ENCODE results near the gene RIMBP3B.
"Not testable (repeated sequence)": the region's sequence is repeated elsewhere in the genome, so short reads cannot be mapped to it uniquely, and the experiment has no call there.

RIMBP3B gene

DNA sequence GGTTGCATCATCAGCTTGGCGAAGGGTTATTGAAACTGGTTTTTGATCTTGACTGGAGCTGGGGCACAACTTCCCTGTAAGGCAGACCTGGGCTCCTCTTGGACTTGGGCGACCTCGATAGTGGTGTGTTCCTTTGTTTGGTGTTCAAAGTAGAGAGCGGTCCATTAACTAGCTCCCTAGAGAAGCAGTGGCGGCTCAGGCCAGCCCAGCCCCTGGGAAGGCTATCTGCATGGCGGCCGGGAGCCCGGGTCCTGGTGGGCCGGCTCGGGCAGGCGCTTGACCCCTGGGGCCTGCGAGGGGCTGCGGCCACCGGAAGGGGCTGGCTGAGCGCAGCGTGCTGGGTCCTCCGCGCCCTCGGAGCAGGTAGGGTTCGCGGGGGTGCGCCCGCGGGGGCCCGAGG is 32.8 kb downstream of the RIMBP3B start:
- not testable (repeated sequence) for DNase-seq (ENCODE audit: low read depth)

DNA sequence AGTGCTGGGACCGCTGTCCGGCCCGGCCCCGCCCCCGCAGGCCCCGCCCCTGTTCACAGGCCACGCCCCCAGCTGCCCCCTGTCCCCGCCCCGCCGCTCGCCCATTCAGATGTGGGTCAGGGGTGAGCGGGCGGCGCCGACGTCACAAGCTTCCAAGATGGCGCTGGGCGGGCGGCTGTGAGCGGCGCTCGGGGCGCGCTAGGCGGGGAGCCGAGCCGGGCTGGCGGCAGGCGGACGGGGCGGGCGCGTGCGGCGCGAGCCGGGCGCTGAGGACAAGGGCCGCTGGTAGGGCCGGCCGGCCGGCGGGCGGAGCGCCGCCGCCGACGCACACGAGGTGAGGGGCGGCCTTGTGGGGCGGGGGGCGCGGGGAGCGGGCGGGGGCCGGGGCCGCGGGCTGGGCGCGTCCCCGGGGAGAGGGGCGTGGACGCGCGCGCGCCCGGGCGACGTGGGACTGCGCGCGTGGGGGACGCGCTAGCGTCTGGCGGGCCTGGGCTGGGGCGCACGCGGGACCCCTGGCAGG is 33.7 kb downstream of the RIMBP3B start, which contains the start of gene HIC2:
HIC2 (plus strand) TSS at position 145 of the 520 bp plus-strand sequence. CDS start 25,461 bp downstream, outside the sequence.
- DNase-seq (ENCODE audit: low read depth), result not testable (repeated sequence)

DNA sequence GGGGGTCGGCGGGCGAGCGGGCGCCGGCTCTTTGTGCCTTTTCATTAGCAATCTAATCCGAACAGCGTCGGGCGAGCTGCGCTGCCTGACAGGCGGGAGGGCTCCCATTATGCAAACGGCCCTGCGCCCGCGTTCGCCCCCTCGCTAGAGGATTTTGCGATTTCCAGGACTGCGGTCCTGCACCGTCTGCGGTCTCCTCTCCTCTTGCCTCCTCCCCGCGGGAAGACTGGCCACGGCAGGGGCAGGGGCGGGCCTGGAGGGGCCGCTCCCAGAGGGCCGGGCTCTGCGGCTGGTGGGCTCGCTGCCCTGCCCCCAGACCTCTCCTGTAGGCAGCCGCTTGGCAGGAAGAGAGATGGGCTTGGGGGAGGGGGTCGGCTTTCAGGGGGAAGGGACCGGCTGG is 34.3 kb downstream of the RIMBP3B start:
- DNase-seq (ENCODE audit: low read depth), result not testable (repeated sequence)

DNA sequence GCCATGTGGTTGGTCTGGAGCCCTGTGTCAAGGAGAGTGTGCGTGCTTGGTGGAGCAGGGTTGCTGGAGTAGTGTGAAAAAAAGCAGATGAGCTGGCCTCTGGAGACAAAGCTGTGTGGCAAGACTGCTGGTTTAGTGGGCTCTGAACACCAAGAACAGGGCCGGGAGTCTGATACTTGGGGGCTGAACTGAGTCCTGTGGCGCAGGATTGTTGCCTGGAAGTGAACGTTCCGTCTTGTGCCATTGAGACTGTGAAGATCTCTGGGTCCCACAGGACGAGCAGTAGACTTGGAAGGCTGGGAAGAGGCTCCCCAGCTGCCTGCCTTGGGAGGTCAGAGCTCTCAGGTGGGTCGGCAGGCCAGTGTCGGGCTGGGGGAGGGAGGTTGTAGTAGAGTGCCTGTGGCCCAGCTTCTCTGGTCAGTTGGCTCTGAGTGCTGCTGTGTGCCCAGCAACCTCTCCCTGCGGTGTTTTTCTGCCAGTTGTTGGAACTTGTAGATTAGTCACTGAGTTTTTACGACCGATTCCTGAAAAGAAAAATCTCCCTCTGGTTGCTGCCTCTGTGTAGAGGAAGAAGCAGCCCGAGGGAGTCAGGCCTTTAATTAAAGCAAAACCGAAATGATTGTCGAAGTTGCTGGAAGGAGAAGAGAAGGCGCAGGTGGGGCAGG is 35.6 kb downstream of the RIMBP3B start:
- not testable (repeated sequence) for DNase-seq (ENCODE audit: low read depth)

DNA sequence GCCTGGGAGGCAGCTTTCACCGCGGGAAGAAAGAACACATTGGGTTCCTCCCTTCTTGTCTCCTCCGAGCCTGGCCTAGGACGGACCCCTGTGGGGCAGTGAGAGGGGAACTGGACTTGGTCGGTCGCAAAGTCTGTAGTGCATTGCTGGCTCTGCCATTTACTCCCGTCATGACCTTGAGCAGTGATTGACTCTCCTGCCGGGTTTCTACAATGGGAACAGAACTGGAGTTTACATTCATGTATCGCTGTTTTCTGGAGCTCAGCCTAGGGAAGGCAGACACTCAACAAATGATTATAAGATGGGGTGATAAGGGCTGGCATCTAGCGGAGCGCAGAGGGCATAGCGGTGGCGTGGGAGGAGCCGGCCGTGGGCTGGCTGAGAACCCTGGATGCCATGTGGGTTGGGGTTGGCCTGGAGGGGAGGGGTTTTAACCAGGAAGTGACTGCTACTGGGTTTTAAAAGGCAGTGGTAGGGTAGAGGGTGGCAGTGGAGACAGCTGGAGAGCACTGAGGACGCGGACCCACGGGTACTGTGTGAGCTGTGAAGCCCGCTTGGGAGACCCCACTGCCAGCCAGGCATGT is 36.7 kb downstream of the RIMBP3B start:
- not testable (repeated sequence) for DNase-seq (ENCODE audit: low read depth)

DNA sequence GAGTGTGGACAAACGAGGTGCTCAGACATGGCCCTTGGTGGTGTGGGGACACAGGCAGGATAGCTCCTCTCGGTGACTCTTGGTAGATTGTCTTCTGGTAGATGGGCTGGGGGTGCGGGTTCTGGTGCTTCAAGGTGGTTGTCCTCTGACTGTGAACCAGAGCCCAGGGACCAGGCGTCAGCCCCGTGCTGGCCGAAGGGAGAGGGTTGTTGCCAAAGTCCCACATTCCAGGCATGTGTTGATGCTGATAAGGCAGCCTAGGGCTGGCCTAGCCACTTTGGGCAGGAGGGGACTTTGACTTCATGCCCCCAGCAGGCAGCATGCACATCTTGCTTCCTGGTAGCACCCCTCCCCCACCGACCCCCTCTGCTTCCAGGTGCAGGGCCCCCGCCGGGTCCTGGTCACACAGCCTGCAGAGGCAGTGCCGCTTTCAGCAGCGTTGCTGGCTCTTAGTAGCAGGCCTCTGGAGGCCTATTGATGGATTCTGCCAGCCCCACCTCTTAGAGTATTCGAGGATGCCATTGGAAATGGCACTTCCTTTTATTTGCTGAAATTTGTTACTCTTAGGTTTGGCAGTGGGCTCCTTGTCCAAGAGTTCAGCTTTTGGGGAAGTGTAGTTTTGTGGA is 40.6 kb downstream of the RIMBP3B start:
- DNase-seq (ENCODE audit: low read depth), result not testable (repeated sequence)

DNA sequence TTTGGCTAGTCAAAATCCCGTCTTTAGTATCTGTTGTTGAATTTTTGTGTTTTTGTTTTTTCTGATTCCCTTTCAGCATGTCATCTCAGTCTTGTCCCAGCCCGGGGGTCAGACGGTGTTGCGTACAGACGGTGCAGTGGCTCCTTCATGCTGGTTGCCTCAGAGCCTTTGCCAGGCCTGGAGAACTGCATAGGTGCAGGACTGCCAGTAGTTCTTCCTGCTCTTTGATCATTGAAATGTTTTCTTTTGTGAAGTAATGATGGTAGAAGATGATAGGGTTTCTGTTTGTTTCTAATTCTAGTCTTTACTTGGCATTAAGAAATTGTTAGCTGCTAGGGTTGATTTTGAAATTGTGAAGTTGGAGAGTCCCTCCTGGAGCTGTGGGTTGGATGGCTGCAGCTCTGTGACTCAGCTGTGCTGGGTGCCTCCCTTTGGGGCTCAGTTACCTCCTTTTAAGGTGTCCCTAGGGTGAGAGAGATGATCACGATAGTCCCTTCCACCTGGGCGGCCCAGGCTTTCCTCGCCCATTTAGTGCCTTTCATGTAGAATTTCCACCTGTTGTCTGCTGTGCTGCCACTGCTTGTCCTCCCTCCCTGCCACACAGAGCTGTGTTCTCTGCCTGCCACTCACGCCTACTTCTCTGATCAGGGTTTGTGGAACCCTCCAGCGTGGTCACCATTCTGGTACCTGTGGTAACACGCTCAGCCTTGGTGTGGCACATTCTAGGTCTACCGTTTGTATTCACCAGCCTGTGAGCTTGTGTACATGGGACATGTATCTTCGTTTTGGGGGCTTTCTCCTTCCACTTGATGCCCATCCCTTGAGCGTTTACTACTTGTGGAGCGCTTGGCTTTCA is 51.1 kb downstream of the RIMBP3B start:
- not testable (repeated sequence) for DNase-seq (ENCODE audit: low read depth)

DNA sequence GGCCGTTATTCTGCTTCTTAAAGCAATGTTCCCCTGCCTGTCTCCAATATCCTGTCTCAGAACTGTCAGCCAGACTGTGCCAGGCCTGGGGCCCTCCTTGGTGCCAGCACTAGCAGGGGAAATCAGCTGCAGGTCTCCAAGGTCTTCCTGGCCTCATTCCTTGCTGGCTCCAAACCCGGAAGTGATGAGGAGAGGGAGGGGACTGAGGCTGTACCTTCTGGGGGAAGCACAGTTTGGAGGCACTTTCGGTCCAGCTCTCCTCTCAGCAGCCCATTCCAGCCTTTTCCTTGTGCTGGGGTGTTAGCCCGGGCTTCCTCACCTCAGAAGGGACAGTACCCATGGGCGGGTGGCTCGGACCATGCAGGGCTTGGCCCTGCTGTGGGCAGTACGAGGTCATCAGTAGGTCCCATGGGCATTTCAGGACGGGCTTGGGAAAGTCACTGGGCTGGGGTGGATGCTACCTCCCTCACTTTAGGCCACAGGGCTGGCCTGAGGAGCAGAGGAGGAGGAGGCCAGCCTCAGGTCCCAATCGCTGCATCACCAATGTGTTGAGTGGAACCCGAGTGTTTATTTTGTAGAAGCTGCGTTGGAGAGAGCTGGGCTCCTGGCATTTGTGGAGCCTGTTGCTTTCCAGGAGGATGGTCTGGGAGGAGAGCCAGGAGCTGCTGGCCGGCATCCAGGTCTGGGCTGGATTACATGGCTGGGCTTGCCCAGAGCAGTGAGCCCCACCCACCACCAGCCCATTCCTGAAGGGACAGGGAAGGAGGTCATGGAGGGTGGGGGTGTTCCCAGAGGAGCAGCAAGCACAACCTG is 52.7 kb downstream of the RIMBP3B start:
- DNase-seq (ENCODE audit: low read depth), result not testable (repeated sequence)

DNA sequence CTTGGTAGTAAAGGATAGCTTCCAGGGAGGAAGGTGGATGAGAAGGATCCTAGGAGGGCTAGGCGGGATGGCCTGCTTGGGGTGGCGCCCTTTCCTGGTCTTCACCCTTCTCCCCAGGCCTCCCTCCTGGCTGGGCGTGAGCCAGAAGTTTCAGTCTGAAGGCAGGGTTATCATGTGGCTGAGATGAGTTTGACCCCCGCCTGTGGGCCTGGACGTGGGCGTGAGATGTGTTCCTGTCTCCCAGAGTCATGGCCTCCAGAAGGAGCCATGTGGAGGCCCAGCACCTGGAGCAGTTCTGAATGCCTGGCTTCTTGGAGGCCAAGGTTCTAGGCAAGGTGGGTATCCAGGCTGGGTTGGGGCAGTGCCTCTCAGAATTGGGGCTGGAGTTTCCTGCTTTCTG is 54.5 kb downstream of the RIMBP3B start:
- not testable (repeated sequence) for DNase-seq (ENCODE audit: low read depth)

Data from activated gamma-delta T cell treated with anti-CD3 and anti-CD28 coated beads, Interleukin-2, amount 50 U/mL, for 16 hours (primary cell).